DMS153 (cell line): Measurements from ENCODE around the gene MX1.

Experiments
- DNase-seq: peaks from one replicate; lab custom pipeline; 2025; lab: John Stamatoyannopoulos, UW

The MX1 gene

GRCh38 chr21:41432562-41433460 lies 6.8 kb downstream of the MX1 start:
- no peak for DNase-seq

GRCh38 chr21:41433566-41433965 lies 7.5 kb downstream of the MX1 start:
- no peak for DNase-seq

GRCh38 chr21:41435706-41436105 lies 9.7 kb downstream of the MX1 start:
- DNase-seq = no peak

GRCh38 chr21:41437729-41438128 lies 11.7 kb downstream of the MX1 start:
- DNase-seq = no peak

GRCh38 chr21:41438425-41439113 lies 12.5 kb downstream of the MX1 start:
- no peak for DNase-seq

- DNase-seq = no peak
Measured at GRCh38 chr21:41439248-41439647, 13.2 kb downstream of the MX1 start.

- no peak for DNase-seq
Measured at GRCh38 chr21:41441546-41441945, 15.5 kb downstream of the MX1 start.

GRCh38 chr21:41442481-41443186 lies 16.6 kb downstream of the MX1 start:
- no peak for DNase-seq

- no peak for DNase-seq
Measured at GRCh38 chr21:41443562-41443961, 17.5 kb downstream of the MX1 start.

GRCh38 chr21:41444703-41445464 lies 18.8 kb downstream of the MX1 start:
- no peak for DNase-seq

- DNase-seq = no peak
Measured at GRCh38 chr21:41445465-41445862, 19.4 kb downstream of the MX1 start.

- DNase-seq = no peak
Measured at GRCh38 chr21:41446586-41446985, 20.5 kb downstream of the MX1 start.

- DNase-seq = no peak
Measured at GRCh38 chr21:41447356-41447755, 21.3 kb downstream of the MX1 start.

GRCh38 chr21:41449613-41450012 lies 23.6 kb downstream of the MX1 start:
- DNase-seq = no peak

- DNase-seq = no peak
Measured at GRCh38 chr21:41451753-41452676, 26.0 kb downstream of the MX1 start.

- DNase-seq = no peak
Measured at GRCh38 chr21:41453198-41453597, 27.2 kb downstream of the MX1 start.

- DNase-seq = no peak
Measured at GRCh38 chr21:41453761-41454160, 27.7 kb downstream of the MX1 start.

- DNase-seq = no peak
Measured at GRCh38 chr21:41458121-41458520, 32.1 kb downstream of the MX1 start.

GRCh38 chr21:41458559-41458958 lies 32.5 kb downstream of the MX1 start:
- DNase-seq = no peak

GRCh38 chr21:41459884-41460534 lies 34.0 kb downstream of the MX1 start:
- DNase-seq = no peak
